MCF 10A (cell line): Measurements from ENCODE around the gene CRYBG1. TPM values are rescaled to one million over a fixed set of nuclear protein-coding genes. Genes with fewer than 3 reads are reported as not detected.

Experiments
- BruUV-seq: library from RNA; stranded (reverse); fragments of 400-500 nt; replicated peaks from 2 replicates; lab custom pipeline; 2021; lab: Mats Ljungman, UMichigan
- CTCF ChIA-PET: fragments of 300-600 bp; sonication (Branson Sonifier 250); formaldehyde crosslinking; extraction: SDS; loops from one replicate; lab custom pipeline; 2021; ENCODE audit warnings: antibody characterized with exemption, inconsistent platforms; lab: Yijun Ruan, JAX
- POLR2A ChIA-PET: fragments of 300-600, 350-650 bp; sonication (Branson Sonifier 250); formaldehyde crosslinking; extraction: SDS; loops from one replicate; lab custom pipeline; 2020; ENCODE audit warnings: antibody characterized with exemption, inconsistent platforms; lab: Yijun Ruan, JAX
- DNase-seq: peaks from one replicate; pipeline ENCODE4 v3.0.0-alpha.2; 2018; ENCODE audit not compliant: unreplicated experiment
- H3K27ac Mint-ChIP-seq: one replicate; pipeline ENCODE4 v1.8.0; 2022; ENCODE audit warnings: mild to moderate bottlenecking, low read depth, mixed read lengths; ENCODE audit not compliant: unreplicated experiment
- H3K27me3 Mint-ChIP-seq: one replicate; pipeline ENCODE4 v1.8.0; 2022; ENCODE audit warnings: mixed read lengths; ENCODE audit not compliant: insufficient read depth, unreplicated experiment
- H3K36me3 Mint-ChIP-seq: one replicate; pipeline ENCODE4 v1.8.0; 2022; ENCODE audit warnings: mild to moderate bottlenecking, moderate library complexity, mixed read lengths; ENCODE audit not compliant: insufficient read depth, unreplicated experiment
- H3K4me1 Mint-ChIP-seq: one replicate; pipeline ENCODE4 v1.8.0; 2022; ENCODE audit warnings: mixed read lengths; ENCODE audit not compliant: insufficient read depth, unreplicated experiment
- H3K4me3 Mint-ChIP-seq: one replicate; pipeline ENCODE4 v1.8.0; 2022; ENCODE audit warnings: mild to moderate bottlenecking, moderate library complexity, mixed read lengths; ENCODE audit not compliant: unreplicated experiment
- H3K9me3 Mint-ChIP-seq: one replicate; pipeline ENCODE4 v1.8.0; 2022; ENCODE audit warnings: mixed read lengths; ENCODE audit not compliant: unreplicated experiment
- intact Hi-C: fragments of 100-400 bp; cut with micrococcal nuclease; formaldehyde crosslinking; loops from 2 replicates; pipeline ENCODE4 v1.14.1; 2022
- total RNA-seq: library from RNA; stranded (reverse); gene quantifications from 2 replicates; pipeline ENCODE4 v1.2.3, GENCODE V29; 2022
- TF ChIP-seq, protein P1 (sequence below): fragments of 200-600 bp; IDR thresholded peaks from one replicate; pipeline ENCODE4 v1.8.0; 2022; ENCODE audit warnings: antibody characterized with exemption, mild to moderate bottlenecking; ENCODE audit not compliant: unreplicated experiment

Gene CRYBG1
- total RNA-seq, 1 experiment from 2014 or later: 45.3 TPM

DNA sequence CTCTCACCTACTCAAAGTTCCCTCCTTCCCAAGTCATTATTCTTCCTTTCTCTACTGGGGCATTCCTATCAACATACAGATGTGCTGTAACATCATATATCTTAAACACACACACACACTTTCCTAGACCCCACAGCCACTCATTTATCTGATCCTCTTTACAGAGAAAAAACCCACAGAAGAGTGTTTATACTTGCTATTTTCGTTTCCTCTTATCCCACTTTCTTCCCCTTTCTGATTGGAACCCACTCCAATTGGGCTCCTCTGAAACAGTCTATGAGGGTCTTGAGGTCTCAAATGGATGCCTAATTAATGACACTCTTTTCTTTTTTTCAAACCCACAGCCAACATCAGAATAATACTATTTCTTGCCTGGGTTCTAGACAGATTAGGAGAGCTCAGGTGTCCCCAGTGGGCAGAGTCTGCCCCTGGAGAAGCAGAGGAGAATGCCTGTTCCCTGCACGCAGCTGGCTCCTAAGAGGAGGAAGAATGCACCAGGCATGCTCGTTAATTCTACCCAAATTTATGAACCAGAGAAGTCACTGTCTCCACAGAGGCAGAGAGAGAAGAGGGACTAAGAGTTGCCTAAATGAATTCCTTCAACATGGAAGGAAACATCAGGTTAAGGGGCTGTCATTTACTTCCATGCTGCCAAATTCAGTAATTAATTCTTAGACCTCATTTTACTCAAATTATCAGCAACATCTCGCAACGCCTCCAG, 65.9 kb downstream of the CRYBG1 start:
- H3K27me3 Mint-ChIP-seq: no peaks in the 10 kb centered on the region
- ChIA-PET POLR2A (interaction anchor here (0.7 to 0.9 kb wide), 3 partner anchors 15 to 57 kb away, joined by 3 to 4 read pairs (median 3); no protein-coding TSS in a partner anchor), CTCF (interaction anchor here (0.7 to 1.6 kb wide), 4 partner anchors 13 to 87 kb away, joined by 3 to 6 read pairs (median 3); no protein-coding TSS in a partner anchor)
- no TSS peak for BruUV-seq
- DNase-seq: no peak
- H3K9me3 Mint-ChIP-seq: no peaks in the 10 kb centered on the region
- H3K27ac Mint-ChIP-seq: no peak overlapping the region
- no peaks in the 10 kb centered on the region for H3K36me3 Mint-ChIP-seq
- TF ChIP-seq, protein P1, sequence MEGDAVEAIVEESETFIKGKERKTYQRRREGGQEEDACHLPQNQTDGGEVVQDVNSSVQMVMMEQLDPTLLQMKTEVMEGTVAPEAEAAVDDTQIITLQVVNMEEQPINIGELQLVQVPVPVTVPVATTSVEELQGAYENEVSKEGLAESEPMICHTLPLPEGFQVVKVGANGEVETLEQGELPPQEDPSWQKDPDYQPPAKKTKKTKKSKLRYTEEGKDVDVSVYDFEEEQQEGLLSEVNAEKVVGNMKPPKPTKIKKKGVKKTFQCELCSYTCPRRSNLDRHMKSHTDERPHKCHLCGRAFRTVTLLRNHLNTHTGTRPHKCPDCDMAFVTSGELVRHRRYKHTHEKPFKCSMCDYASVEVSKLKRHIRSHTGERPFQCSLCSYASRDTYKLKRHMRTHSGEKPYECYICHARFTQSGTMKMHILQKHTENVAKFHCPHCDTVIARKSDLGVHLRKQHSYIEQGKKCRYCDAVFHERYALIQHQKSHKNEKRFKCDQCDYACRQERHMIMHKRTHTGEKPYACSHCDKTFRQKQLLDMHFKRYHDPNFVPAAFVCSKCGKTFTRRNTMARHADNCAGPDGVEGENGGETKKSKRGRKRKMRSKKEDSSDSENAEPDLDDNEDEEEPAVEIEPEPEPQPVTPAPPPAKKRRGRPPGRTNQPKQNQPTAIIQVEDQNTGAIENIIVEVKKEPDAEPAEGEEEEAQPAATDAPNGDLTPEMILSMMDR: no peak
- H3K4me3 Mint-ChIP-seq: no peak overlapping the region
- H3K4me1 Mint-ChIP-seq: peaks cover 4% of the 10 kb centered on the region
- intact Hi-C loops: no loop called here

DNA sequence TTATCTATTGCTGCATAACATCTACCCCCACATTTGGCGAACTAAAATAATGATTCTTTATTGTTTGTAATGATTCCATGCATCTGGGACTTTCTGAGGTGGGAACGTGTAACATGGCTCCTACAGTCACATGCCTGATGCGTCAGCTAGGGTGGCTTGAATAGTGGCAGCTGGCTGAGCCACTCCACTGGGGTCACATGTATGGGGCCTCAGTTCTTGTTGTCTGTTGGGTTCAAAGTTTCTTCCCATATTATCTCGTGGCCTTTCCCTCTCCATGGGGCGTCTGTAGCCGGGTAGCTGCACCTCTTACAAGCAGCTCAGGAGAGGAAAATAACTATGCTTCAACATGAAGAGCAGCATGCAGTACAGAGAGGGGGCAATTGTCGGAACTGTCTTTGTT, 69.9 kb downstream of the CRYBG1 start:
- POLR2A ChIA-PET: interaction anchor here (0.6 kb wide), 1 partner anchor 84 kb away, joined by 3 read pairs; no protein-coding TSS in a partner anchor
- Mint-ChIP-seq H3K27me3 (no peaks in the 10 kb centered on the region), H3K36me3 (no peaks in the 10 kb centered on the region), H3K9me3 (no peaks in the 10 kb centered on the region), H3K27ac (no peak overlapping the region), H3K4me3 (no peak overlapping the region), H3K4me1 (peaks cover 5% of the 10 kb centered on the region)
- no peak for DNase-seq
- intact Hi-C loops: no loop called here
- TF ChIP-seq, protein P1: no peak
- BruUV-seq: no TSS peak
- CTCF ChIA-PET: interaction anchor here (0.8 kb wide), 1 partner anchor 91 kb away, joined by 3 read pairs; no protein-coding TSS in a partner anchor

DNA sequence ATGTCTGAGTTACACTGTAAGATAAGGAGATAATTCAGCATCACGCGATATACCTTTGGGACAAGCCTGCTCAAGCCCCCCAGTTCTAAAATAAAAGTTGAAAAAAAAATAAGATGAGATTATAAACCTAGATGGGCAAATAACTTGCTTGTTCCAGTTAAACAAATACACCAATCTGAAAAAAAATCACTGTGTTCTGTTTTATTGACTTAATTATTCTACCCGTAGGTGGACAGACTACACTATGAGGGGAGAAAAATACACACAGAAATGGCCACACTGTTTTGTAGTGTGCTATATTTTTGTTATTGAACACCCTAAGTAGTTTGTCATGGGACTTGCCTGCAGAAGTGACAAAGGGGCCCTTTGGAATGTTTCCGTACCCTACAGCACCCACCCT, 70.9 kb downstream of the CRYBG1 start:
- intact Hi-C loops: no loop called here
- Mint-ChIP-seq H3K4me3 (no peak overlapping the region), H3K4me1 (peaks cover 5% of the 10 kb centered on the region), H3K9me3 (no peaks in the 10 kb centered on the region), H3K27me3 (no peaks in the 10 kb centered on the region), H3K27ac (no peak overlapping the region), H3K36me3 (no peaks in the 10 kb centered on the region)
- DNase-seq: no peak
- CTCF ChIA-PET: no interaction called here
- POLR2A ChIA-PET: interaction anchor here (0.8 kb wide), 1 partner anchor 135 kb away, joined by 3 read pairs; no protein-coding TSS in a partner anchor
- TF ChIP-seq, protein P1: no peak
- BruUV-seq: no TSS peak

DNA sequence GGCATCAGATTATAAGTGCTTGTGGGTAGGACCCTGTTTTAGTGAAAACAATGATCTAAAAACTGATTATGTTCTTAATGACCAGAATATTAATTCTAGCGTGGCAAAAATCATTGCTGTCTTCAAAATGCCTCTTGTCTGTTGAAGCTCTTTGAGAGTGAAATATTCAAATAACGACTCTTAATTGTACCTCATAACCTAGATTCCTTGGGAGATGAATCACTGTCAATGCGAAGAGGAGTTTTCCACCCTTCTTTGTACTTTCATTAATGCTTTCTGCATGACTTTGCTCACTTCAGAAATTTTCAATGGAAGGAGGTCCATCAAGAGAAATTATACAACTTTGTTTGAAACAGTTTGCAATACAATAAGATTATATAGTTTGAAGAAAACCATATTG, 71.5 kb downstream of the CRYBG1 start:
- TF ChIP-seq, protein P1: no peak
- Mint-ChIP-seq H3K4me3 (no peak overlapping the region), H3K9me3 (no peaks in the 10 kb centered on the region), H3K36me3 (no peaks in the 10 kb centered on the region), H3K27me3 (no peaks in the 10 kb centered on the region), H3K4me1 (peaks cover 5% of the 10 kb centered on the region), H3K27ac (no peak overlapping the region)
- no TSS peak for BruUV-seq
- CTCF ChIA-PET: no interaction called here
- intact Hi-C loops: no loop called here
- no peak for DNase-seq
- POLR2A ChIA-PET: interaction anchor here (0.8 kb wide), 1 partner anchor 135 kb away, joined by 3 read pairs; no protein-coding TSS in a partner anchor
